Thyroid gland (tissue), 4 donors: Measurements from ENCODE around the gene CADPS.

Experiments
- CTCF ChIP-seq, 6 experiments: fragments of 200-600 bp in 3 of 6; fragments of 450-650 bp in 3 of 6; sonication (generic) in 3 of 6; IDR thresholded peaks; one replicate each; pipeline ENCODE4 v1.5.1; 2016 to 2019; ENCODE audit warnings: antibody characterized with exemption in 6 of 6, mild to moderate bottlenecking in 2 of 6, inconsistent platforms in 1 of 6, moderate library complexity in 1 of 6
- POLR2A ChIP-seq, 2 donors: fragments of 450-650 bp; IDR thresholded peaks; one replicate each; pipeline ENCODE4 v1.6.1; 2017; ENCODE audit warnings: antibody characterized with exemption in 2 of 2, mild to moderate bottlenecking in 2 of 2, moderate library complexity in 1 of 2

- no peak for TF ChIP-seq CTCF (IDR thresholded peaks at IDR 0.05)
- TF ChIP-seq POLR2A (IDR thresholded peaks at IDR 0.05): no peak
These were observed 126.1 kb downstream of the CADPS start for GRCh38 chr3:62749130-62749529.
